ENCODE results near the gene DYSF. TPM values are rescaled to one million over a fixed set of nuclear protein-coding genes. Genes with fewer than 3 reads are reported as not detected.

The DYSF gene
- total RNA-seq, 1 experiment from 2014 or later = 0.89 TPM

DNA sequence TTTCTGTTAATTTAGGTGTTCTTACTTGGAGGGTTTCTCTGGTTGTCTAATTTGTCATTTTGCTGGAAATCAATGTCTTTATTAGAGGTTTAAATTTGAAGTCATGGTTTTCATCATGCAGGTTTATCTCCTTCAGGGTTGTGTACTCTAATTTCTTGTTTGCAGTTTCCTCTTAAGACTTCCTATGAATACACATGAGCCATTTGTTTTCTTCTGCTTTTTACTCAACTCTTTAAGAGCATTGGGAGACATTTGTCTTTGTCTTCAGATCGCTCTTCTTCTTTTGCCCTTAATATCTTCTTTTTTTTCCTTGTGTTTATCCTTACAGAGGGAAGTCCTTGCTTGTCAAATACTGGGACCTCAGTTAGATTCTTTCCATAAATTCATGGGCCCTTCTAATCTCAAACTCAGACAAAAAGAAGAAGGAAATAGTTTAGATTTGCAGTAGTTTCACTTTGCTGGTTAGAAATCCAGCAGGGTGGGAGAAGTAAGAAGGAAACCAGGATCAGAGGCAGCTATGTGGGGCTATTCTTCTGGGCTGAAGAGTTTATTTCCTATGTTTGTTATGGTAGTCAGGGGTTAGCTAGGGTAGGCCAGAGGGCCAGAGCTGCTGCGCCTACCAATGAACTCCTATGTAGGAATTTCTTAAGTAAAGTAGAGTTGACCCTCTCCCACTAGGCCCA is 176.6 kb downstream of the DYSF start:
- H3K27ac ChIP-seq (ENCODE audit: low read depth, low read length) = no peak overlapping the region
- no peaks in the 10 kb centered on the region for H3K9me3 ChIP-seq (ENCODE audit: control insufficient read depth in 1 of 2, insufficient read depth in 1 of 2, low read depth in 1 of 2, low read length in 2 of 2)
- H3K4me2 ChIP-seq (ENCODE audit: low read length) = no peak overlapping the region
- BruUV-seq (replicated peaks) = no TSS peak
- no peak overlapping the region for H3K9ac ChIP-seq (ENCODE audit: low read length)
- DNase-seq (ENCODE audit: low read depth, low spot score) (no peak), ATAC-seq (no peak)
- no peaks in the 10 kb centered on the region for H3K4me1 ChIP-seq (ENCODE audit: control insufficient read depth in 1 of 2, insufficient read depth in 2 of 2, low read length in 2 of 2)
- H4K20me1 ChIP-seq (ENCODE audit: insufficient read depth) = no peaks in the 10 kb centered on the region
- ChIA-PET CTCF (no interaction called here), POLR2A (no interaction called here), RAD21 (ENCODE audit: low non-redundant PET in 1 of 2, low total read pairs in 2 of 2, uncharacterized antibody in 2 of 2, unreplicated experiment in 2 of 2) (no interaction called here)
- H3K27me3 ChIP-seq (ENCODE audit: insufficient read depth, low read length) = no peaks in the 10 kb centered on the region
- intact Hi-C loops (cut with micrococcal nuclease) = no loop called here
- H3K36me3 ChIP-seq (ENCODE audit: control insufficient read depth in 1 of 2, insufficient read depth in 2 of 2, low read length in 2 of 2) = no peaks in the 10 kb centered on the region
- no peaks in the 10 kb centered on the region for H3K79me2 ChIP-seq (ENCODE audit: insufficient read depth, low read length)
- H3K4me3 ChIP-seq (replicated peaks in 1 of 2; ENCODE audit: low read depth in 1 of 2, low read length in 2 of 2) = no peak overlapping the region
- no peaks in the 10 kb centered on the region for H3K9me2 ChIP-seq (ENCODE audit: insufficient read depth)
- TF ChIP-seq SRF (IDR thresholded peaks at IDR 0.05; ENCODE audit: low read depth) (no peak), FOSL1 (IDR thresholded peaks at IDR 0.05; ENCODE audit: low read depth) (no peak), CTCF (IDR thresholded peaks at IDR 0.05 in 2 of 3, conservative IDR thresholded peaks at IDR 0.05 in 1 of 3; ENCODE audit: borderline replicate concordance in 1 of 3, insufficient read depth in 1 of 3, low read depth in 2 of 3, low read length in 2 of 3) (no peak), POLR2AphosphoS5 (IDR thresholded peaks at IDR 0.05; ENCODE audit: low read depth, low read length) (no peak), SIN3A (IDR thresholded peaks at IDR 0.05; ENCODE audit: low read depth) (no peak), REST (IDR thresholded peaks at IDR 0.05; ENCODE audit: low read depth) (no peak), SP1 (IDR thresholded peaks at IDR 0.05; ENCODE audit: low read depth) (no peak), POLR2A (IDR thresholded peaks at IDR 0.05; ENCODE audit: borderline replicate concordance, extremely low read depth, insufficient read depth, insufficient read length) (no peak)
- H2AFZ ChIP-seq (ENCODE audit: low read depth, low read length, poor library complexity, severe bottlenecking) = no peak overlapping the region
